Measurements from ENCODE around the gene MCL1.
A peak's percentile ranks its signal among the peaks of the same experiment; 100 is the strongest.
"Not testable (repeated sequence)": the region's sequence is repeated elsewhere in the genome, so short reads cannot be mapped to it uniquely, and the experiment has no call there.

Gene MCL1

GRCh38 chr1:150579110-150579944 lies at the start of gene MCL1:
Gene MCL1, minus strand, starts transcription at chr1:150579610. Its CDS starts 80 bp downstream, at chr1:150579530.
- peak; percentile 98 for DNase-seq

- DNase-seq, result no peak
These were observed 49.3 kb upstream of the MCL1 start for GRCh38 chr1:150628766-150629114.

DNA sequence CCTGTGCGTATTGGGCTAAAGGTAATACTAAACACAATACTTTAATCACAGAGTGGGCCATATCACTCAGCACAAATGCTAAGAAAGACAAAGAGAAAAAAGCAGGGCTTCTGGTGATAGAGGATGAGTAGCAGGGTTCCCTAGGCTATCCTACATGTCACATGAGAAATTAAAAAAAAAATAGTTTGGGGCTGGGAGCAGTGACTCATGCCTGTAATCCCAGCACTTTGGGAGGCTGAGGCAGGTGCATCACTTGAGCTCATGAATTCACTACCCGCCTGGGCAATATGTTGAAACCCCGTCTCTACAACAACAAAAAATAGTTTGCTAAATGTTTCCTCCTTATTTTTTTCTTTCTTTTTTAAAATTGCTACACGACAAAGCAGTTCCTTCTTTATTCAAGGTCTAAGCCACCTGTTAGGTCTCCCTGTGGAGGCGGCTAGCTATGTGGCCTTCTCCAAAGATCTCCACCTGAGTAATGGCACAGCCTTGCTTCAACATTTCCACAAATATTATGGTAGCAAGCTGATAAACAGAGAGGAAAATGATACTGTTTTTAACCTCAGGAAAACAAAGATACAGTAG lies 48.5 kb upstream of the MCL1 start:
- no peak for DNase-seq

GRCh38 chr1:150626150-150626549 lies 46.7 kb upstream of the MCL1 start:
- DNase-seq, result no peak

DNA sequence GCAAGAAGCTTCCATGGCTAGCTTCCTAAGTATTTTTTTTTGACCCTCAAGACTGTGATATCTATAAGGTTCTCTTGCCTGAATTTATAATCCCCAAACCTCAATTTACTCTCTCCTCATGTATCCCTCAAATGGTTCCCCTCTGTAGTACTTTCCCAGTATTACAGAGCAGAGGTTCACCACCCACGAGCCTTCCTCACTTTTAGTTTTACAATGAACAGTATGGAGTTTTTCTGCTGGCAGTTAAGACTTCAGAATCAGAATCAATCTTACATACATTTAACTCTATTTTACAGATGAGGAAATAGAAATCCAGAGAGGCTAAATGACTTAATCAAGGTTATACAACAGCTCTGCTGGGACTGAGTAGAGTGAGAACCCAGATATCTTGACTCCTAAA lies 45.1 kb upstream of the MCL1 start:
- DNase-seq, result peak; percentile 60

DNA sequence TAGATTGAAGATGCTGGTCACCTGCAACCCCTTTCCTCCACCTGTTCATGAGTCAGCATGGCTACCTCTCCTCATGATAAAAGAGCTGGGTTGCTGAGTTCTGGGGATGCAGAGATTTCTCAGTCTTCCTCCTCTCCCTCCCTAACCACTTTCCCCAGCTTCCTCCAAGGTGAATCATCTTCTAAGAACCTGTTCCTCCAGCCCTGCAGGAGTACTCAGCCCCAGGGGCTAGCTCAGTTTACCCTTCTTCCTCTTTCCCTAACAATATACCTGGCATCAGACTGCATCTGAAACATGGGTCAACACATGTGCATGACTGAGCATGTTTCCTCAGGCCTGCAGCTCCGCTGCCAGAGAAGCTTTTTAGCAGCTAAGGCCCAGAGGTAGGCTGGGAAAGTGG lies 44.7 kb upstream of the MCL1 start:
- not testable (repeated sequence) for DNase-seq

GRCh38 chr1:150622303-150622975 lies 43.0 kb upstream of the MCL1 start:
- no peak for DNase-seq

GRCh38 chr1:150621497-150622302 lies 42.3 kb upstream of the MCL1 start:
- DNase-seq, result peak; percentile 76

- no peak for DNase-seq
These were observed 41.5 kb upstream of the MCL1 start for GRCh38 chr1:150620919-150621318.

GRCh38 chr1:150619576-150620509 lies 40.4 kb upstream of the MCL1 start:
- DNase-seq, result peak; percentile 72

- no peak for DNase-seq
These were observed 36.2 kb upstream of the MCL1 start for GRCh38 chr1:150615346-150616201.

GRCh38 chr1:150613061-150613920 lies 33.9 kb upstream of the MCL1 start:
- DNase-seq, result peak; percentile 95

GRCh38 chr1:150612014-150612345 lies 32.6 kb upstream of the MCL1 start:
- DNase-seq, result no peak

- DNase-seq, result no peak
These were observed 31.2 kb upstream of the MCL1 start for GRCh38 chr1:150610576-150610975.

DNA sequence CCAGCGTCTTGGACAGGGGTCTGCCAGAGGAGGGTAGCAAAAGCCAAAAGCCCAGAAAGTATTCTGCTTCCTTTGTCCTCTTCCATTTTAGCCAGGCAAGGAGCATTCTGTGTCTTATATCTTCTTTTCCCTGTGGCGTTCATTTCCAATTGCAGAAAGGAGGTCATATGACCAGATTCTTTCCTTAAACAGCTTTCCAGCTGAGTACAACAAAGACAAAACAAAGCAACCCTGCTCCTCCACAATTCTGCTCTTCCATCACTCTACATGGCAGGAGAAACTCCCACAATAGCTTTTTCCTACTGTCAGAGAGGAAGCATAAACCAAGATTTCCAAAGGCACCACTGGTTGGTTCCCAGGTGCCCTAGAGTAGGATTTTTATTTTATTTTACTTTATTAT lies 30.3 kb upstream of the MCL1 start:
- no peak for DNase-seq

DNA sequence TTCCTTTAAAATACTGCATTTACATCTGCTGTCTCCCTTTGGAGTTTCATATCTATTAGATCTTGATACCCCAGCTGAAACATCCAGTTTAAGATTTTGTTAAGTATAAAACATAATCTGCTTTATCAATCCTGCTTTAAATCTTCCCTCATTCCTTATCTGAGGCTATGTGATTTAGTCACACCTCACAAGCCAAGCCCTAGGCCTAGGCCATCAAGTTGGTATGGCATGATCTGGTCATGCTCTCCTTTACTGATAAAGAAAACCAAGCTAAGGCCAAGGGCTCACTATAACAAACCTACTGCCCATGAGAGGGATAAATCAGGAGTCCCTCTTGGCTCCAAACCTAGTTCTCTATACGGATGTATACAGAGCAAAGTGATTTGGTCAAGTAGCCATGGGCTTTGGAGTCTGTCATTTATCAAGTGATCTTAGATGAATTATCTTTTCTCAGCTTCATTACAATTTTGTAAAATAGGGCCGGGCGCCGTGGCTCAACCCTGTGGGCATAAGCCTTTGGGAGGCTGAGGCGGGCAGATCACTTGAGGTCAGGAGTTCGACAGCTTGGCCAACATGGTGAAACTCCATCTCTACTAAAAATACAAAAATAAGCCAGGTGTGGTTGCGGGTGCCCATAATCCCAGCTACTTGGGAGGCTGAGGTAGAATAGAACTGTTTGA lies 27.2 kb upstream of the MCL1 start:
- no peak for DNase-seq

DNA sequence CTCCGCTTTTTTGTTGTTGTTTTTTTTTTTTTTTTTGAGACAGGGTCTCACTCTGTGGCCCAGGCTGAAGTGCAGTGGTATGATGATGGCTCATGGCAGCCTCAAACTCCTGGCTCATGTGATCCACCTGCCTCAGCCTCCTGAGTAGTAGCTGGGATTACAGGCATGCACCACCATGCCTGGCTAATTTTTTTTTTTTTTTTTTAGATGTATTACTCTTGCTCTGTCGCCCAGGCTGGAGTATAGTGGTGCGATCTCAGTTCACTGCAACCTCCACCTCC lies 26.0 kb upstream of the MCL1 start:
- not testable (repeated sequence) for DNase-seq

DNA sequence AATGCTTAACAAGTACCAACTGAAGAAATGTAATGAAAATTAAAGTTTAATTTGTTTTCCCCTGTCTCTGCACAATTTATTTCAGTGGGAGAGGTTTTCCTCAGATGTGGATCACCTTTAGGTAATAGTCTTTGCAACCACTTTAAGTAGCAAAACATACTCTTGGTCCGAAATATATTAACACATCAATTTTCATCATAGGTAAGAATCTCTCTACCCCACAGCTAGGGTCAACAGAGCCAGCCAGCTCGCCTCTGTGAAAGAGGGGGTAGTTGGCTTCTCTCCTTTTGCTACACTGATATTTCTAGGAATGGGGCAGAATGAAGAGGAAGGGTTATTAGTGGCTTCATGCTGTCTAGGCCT lies 24.8 kb upstream of the MCL1 start:
- DNase-seq, result no peak

GRCh38 chr1:150603711-150604110 lies 24.3 kb upstream of the MCL1 start:
- DNase-seq, result no peak

DNA sequence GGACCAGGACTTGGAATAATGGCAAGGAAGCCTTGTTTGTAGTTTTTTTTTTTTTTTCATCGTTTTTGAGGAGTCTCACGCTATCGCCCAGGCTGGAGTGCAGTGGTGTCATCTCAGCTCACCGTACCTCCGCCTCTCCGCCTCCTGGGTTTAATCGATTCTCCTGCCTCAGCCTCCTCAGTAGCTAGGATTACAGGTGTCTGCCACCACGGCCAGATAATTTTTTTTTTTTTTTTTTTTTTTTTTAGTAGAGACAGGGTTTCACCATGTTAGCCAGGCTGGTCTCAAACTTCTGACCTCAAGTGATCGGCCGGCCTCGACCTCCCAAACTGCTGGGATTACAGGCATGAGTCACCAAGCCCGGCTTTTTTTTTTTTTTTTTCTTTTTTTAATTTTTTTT lies 23.0 kb upstream of the MCL1 start:
- not testable (repeated sequence) for DNase-seq
